Neural progenitor cell (in vitro differentiated cells): ENCODE measurements around the gene ETV6. TPM values are rescaled to one million over a fixed set of nuclear protein-coding genes. Genes with fewer than 3 reads are reported as not detected.

Experiments
- DNase-seq: peaks from one replicate; pipeline ENCODE4 v3.0.0-alpha.2; 2016; ENCODE audit warnings: low spot score
- H2AFZ ChIP-seq: fragments of 200-600 bp; sonication (generic); replicated peaks from 2 replicates; pipeline ENCODE4 v1.6.1; 2016; ENCODE audit warnings: antibody characterized with exemption
- H3F3A ChIP-seq: fragments of 200-600 bp; sonication (generic); 2 replicates; pipeline ENCODE4 v1.6.1; 2016; ENCODE audit warnings: antibody characterized with exemption, low read depth
- H3K27ac ChIP-seq: fragments of 200-600 bp; sonication (generic); 2 replicates; pipeline ENCODE4 v1.5.1; 2016; ENCODE audit warnings: mild to moderate bottlenecking
- H3K27me3 ChIP-seq: fragments of 200-600 bp; sonication (generic); 2 replicates; pipeline ENCODE4 v1.6.1; 2016; ENCODE audit warnings: mild to moderate bottlenecking, moderate library complexity
- H3K36me3 ChIP-seq: fragments of 200-600 bp; sonication (generic); 2 replicates; pipeline ENCODE4 v1.5.1; 2016
- H3K4me1 ChIP-seq: fragments of 200-600 bp; sonication (generic); 2 replicates; pipeline ENCODE4 v1.6.1; 2016; ENCODE audit warnings: mixed run types
- H3K4me2 ChIP-seq: fragments of 200-600 bp; sonication (generic); 2 replicates; pipeline ENCODE4 v1.6.1; 2016
- H3K4me3 ChIP-seq: fragments of 200-600 bp; sonication (generic); 2 replicates; pipeline ENCODE4 v1.5.1; 2016
- H3K79me2 ChIP-seq: fragments of 200-600 bp; sonication (generic); 2 replicates; pipeline ENCODE4 v1.6.1; 2016; ENCODE audit warnings: low read depth
- H3K9ac ChIP-seq: fragments of 200-600 bp; sonication (generic); 2 replicates; pipeline ENCODE4 v1.6.1; 2016
- H3K9me3 ChIP-seq: fragments of 200-600 bp; sonication (generic); 2 replicates; pipeline ENCODE4 v1.5.1; 2016; ENCODE audit warnings: low read depth
- H4K20me1 ChIP-seq: fragments of 200-600 bp; sonication (generic); 2 replicates; pipeline ENCODE4 v1.6.1; 2016; ENCODE audit warnings: low read depth
- H3K27ac Mint-ChIP-seq: 3 replicates; pipeline ENCODE4 v1.8.0; 2021; ENCODE audit warnings: mixed read lengths
- H3K27me3 Mint-ChIP-seq: 2 replicates; pipeline ENCODE4 v1.8.0; 2022; ENCODE audit warnings: low read depth, mild to moderate bottlenecking, inconsistent platforms, moderate library complexity, mixed read lengths; ENCODE audit not compliant: insufficient read depth
- H3K36me3 Mint-ChIP-seq: 3 replicates; pipeline ENCODE4 v1.8.0; 2021; ENCODE audit warnings: mixed read lengths
- H3K4me1 Mint-ChIP-seq: 3 replicates; pipeline ENCODE4 v1.8.0; 2021; ENCODE audit warnings: mixed read lengths
- H3K4me3 Mint-ChIP-seq: 3 replicates; pipeline ENCODE4 v1.8.0; 2021; ENCODE audit warnings: mild to moderate bottlenecking, moderate library complexity, mixed read lengths
- H3K9me3 Mint-ChIP-seq: 3 replicates; pipeline ENCODE4 v1.8.0; 2020; ENCODE audit warnings: mixed read lengths
- CTCF ChIP-seq: fragments of 200-600 bp; sonication (generic); IDR thresholded peaks from 2 replicates; pipeline ENCODE4 v1.5.1; 2017; ENCODE audit warnings: antibody characterized with exemption, mild to moderate bottlenecking
- EZH2 ChIP-seq: fragments of 200-600 bp; sonication (generic); IDR thresholded peaks from 2 replicates; pipeline ENCODE4 v1.6.1; 2017; ENCODE audit warnings: antibody characterized with exemption, mild to moderate bottlenecking, moderate library complexity
- EZH2phosphoT487 ChIP-seq: fragments of 200-600 bp; sonication (generic); IDR thresholded peaks from 2 replicates; pipeline ENCODE4 v1.6.1; 2017; ENCODE audit warnings: antibody characterized with exemption
- total RNA-seq: library from RNA; depleted of rRNA; stranded (reverse); fragments of >200 nt; gene quantifications from 2 replicates; pipeline ENCODE4 v1.2.3, GENCODE V29; 2015; ENCODE audit warnings: low replicate concordance

The ETV6 gene
- total RNA-seq, 1 donor from 2014 or later: 6.2 TPM

GRCh38 chr12:11877102-11877826, 227.8 kb downstream of the ETV6 start:
- Histone ChIP-seq H3K27ac (no peak overlapping the region), H3K9ac (no peak overlapping the region)

GRCh38 chr12:11877869-11878780, 228.7 kb downstream of the ETV6 start:
- H3K27me3 ChIP-seq: no peaks in the 10 kb centered on the region
- no peaks in the 10 kb centered on the region for H3K79me2 ChIP-seq
- Mint-ChIP-seq H3K27ac (peak overlapping the region; percentile 94), H3K4me1 (peaks cover 36% of the 10 kb centered on the region), H3K36me3 (peaks cover 10% of the 10 kb centered on the region), H3K4me3 (peak overlapping the region; percentile 64), H3K27me3 (peaks cover 4% of the 10 kb centered on the region), H3K9me3 (no peaks in the 10 kb centered on the region)
- H3F3A ChIP-seq: no peaks in the 10 kb centered on the region
- no peaks in the 10 kb centered on the region for H3K36me3 ChIP-seq
- peaks cover 10% of the 10 kb centered on the region for H3K4me1 ChIP-seq
- DNase-seq: peak; percentile 23
- H3K4me3 ChIP-seq: no peak overlapping the region
- no peak for TF ChIP-seq CTCF
- TF ChIP-seq EZH2phosphoT487: no peak
- TF ChIP-seq EZH2: no peak
- H2AFZ ChIP-seq: no peak overlapping the region
- no peak overlapping the region for H3K27ac ChIP-seq
- H3K9me3 ChIP-seq: no peaks in the 10 kb centered on the region
- no peaks in the 10 kb centered on the region for H4K20me1 ChIP-seq
- peak overlapping the region; percentile 1 for H3K4me2 ChIP-seq
- no peak overlapping the region for H3K9ac ChIP-seq

More at GRCh38 chr12:11877102-11877826, 227.8 kb downstream of the ETV6 start:
- Mint-ChIP-seq H3K27ac (peak overlapping the region; percentile 94), H3K4me1 (peaks cover 36% of the 10 kb centered on the region), H3K4me3 (no peak overlapping the region), H3K27me3 (peaks cover 2% of the 10 kb centered on the region), H3K9me3 (no peaks in the 10 kb centered on the region), H3K36me3 (peaks cover 10% of the 10 kb centered on the region)
- Histone ChIP-seq H3K4me2 (peak overlapping the region; percentile 1), H3K79me2 (no peaks in the 10 kb centered on the region), H3K4me3 (no peak overlapping the region), H3K9me3 (no peaks in the 10 kb centered on the region), H4K20me1 (no peaks in the 10 kb centered on the region), H2AFZ (no peak overlapping the region), H3K4me1 (peaks cover 10% of the 10 kb centered on the region), H3K36me3 (no peaks in the 10 kb centered on the region), H3K27me3 (no peaks in the 10 kb centered on the region), H3F3A (no peaks in the 10 kb centered on the region)
- TF ChIP-seq EZH2phosphoT487 (no peak), EZH2 (no peak), CTCF (no peak)
- DNase-seq: no peak

- Histone ChIP-seq H3K4me1 (peaks cover 10% of the 10 kb centered on the region), H4K20me1 (no peaks in the 10 kb centered on the region), H3K9me3 (no peaks in the 10 kb centered on the region), H3F3A (no peaks in the 10 kb centered on the region), H3K36me3 (no peaks in the 10 kb centered on the region), H2AFZ (no peak overlapping the region), H3K79me2 (no peaks in the 10 kb centered on the region), H3K27ac (no peak overlapping the region), H3K4me3 (no peak overlapping the region), H3K4me2 (no peak overlapping the region), H3K27me3 (no peaks in the 10 kb centered on the region), H3K9ac (no peak overlapping the region)
- no peak for DNase-seq
- TF ChIP-seq CTCF (no peak), EZH2phosphoT487 (no peak), EZH2 (no peak)
- no peak overlapping the region for H3K4me3 Mint-ChIP-seq
- H3K9me3 Mint-ChIP-seq: no peaks in the 10 kb centered on the region
- peak overlapping the region; percentile 92 for H3K27ac Mint-ChIP-seq
- peaks cover 4% of the 10 kb centered on the region for H3K27me3 Mint-ChIP-seq
- peaks cover 13% of the 10 kb centered on the region for H3K36me3 Mint-ChIP-seq
- H3K4me1 Mint-ChIP-seq: peaks cover 36% of the 10 kb centered on the region
These were observed 229.8 kb downstream of the ETV6 start for GRCh38 chr12:11879306-11879705.
